Measurements from ENCODE around the gene PFDN1. TPM values are rescaled to one million over a fixed set of nuclear protein-coding genes. Genes with fewer than 3 reads are reported as not detected.

Gene PFDN1
- total and polyA plus RNA-seq, 10 of the 15 experiments (the other 5 are each of a cell fraction or from before 2014, with no cell fraction given), result 62.9 to 193 (median 102) TPM

- peak; percentile 90 for TF ChIP-seq PBX3 (IDR thresholded peaks at IDR 0.05; ENCODE audit: insufficient replicate concordance, low read depth, low read length)
- no peak for TF ChIP-seq MTA2 (IDR thresholded peaks at IDR 0.05; ENCODE audit: low read depth)
- TF ChIP-seq BCL11A (IDR thresholded peaks at IDR 0.05; ENCODE audit: low read depth, low read length), result no peak
- no peak for TF ChIP-seq ESRRA (IDR thresholded peaks at IDR 0.05; ENCODE audit: low read length)
- peak; percentile 49 for TF ChIP-seq RUNX3 (IDR thresholded peaks at IDR 0.05; ENCODE audit: low read length)
- TF ChIP-seq SMC3 (IDR thresholded peaks at IDR 0.05; ENCODE audit: borderline replicate concordance, low read length), result peak; percentile 25; the same call in 1 of the 2 replicates
- no peak for TF ChIP-seq BCL3 (IDR thresholded peaks at IDR 0.05; ENCODE audit: borderline replicate concordance, insufficient read depth, low read depth, low read length, poor library complexity, severe bottlenecking)
- TF ChIP-seq TARDBP (IDR thresholded peaks at IDR 0.05; ENCODE audit: borderline replicate concordance), result no peak
- TF ChIP-seq LARP7 (IDR thresholded peaks at IDR 0.05), result 0 out of 2 replicates have a peak, but pooled peaks have one; percentile 40
- TF ChIP-seq CHD2 (IDR thresholded peaks at IDR 0.05; ENCODE audit: borderline replicate concordance, low read depth, low read length), result no peak
- TF ChIP-seq MYC (IDR thresholded peaks at IDR 0.05; ENCODE audit: insufficient read depth, insufficient read length, insufficient replicate concordance, low read length, severe bottlenecking), result no peak
- TF ChIP-seq RELA (IDR thresholded peaks at IDR 0.05; ENCODE audit: borderline replicate concordance, partially characterized antibody), result no peak
- no peak for TF ChIP-seq ZSCAN29 (IDR thresholded peaks at IDR 0.05)
- peak; percentile 49 to 65 (median 55) for TF ChIP-seq CTCF (IDR thresholded peaks at IDR 0.05 in 2 of 3, conservative IDR thresholded peaks at IDR 0.05 in 1 of 3; ENCODE audit: control insufficient read depth in 2 of 3, extremely low read depth in 1 of 3, insufficient read depth in 1 of 3, low read depth in 3 of 3, low read length in 3 of 3)
- TF ChIP-seq RB1 (IDR thresholded peaks at IDR 0.05; ENCODE audit: borderline replicate concordance), result no peak
- no peak for TF ChIP-seq ASH2L (IDR thresholded peaks at IDR 0.05; ENCODE audit: borderline replicate concordance, low read depth)
- no peak for TF ChIP-seq POU2F2 (IDR thresholded peaks at IDR 0.05; ENCODE audit: borderline replicate concordance, low read depth, low read length)
- no peak for TF ChIP-seq PML (IDR thresholded peaks at IDR 0.05; ENCODE audit: low read length)
- no peak for TF ChIP-seq HDAC6 (IDR thresholded peaks at IDR 0.05; ENCODE audit: unreplicated experiment)
- TF ChIP-seq CBFB (IDR thresholded peaks at IDR 0.05; ENCODE audit: low read depth), result no peak
- TF ChIP-seq KLF5 (IDR thresholded peaks at IDR 0.05; ENCODE audit: partially characterized antibody), result no peak
- TF ChIP-seq SIX5 (IDR thresholded peaks at IDR 0.05; ENCODE audit: low read depth, low read length, severe bottlenecking), result no peak
- no peak for TF ChIP-seq HDAC2 (IDR thresholded peaks at IDR 0.05)
- no peak for TF ChIP-seq NFYB (IDR thresholded peaks at IDR 0.05; ENCODE audit: insufficient read depth, low read depth, low read length)
- TF ChIP-seq USF2 (IDR thresholded peaks at IDR 0.05; ENCODE audit: borderline replicate concordance, low read depth, low read length), result no peak
Measured at GRCh38 chr5:140346348-140347221, 43.7 kb upstream of the PFDN1 start, which contains the start of gene HBEGF (continued).
